Stimulated activated CD8-positive, alpha-beta memory T cell treated with anti-CD3 and anti-CD28 coated beads, Interleukin-2, amount 100 ng/mL, for 48 hours (primary cell): ENCODE results near the gene DEGS1.
A peak's percentile ranks its signal among the peaks of the same experiment; 100 is the strongest.
"Not testable (repeated sequence)": the region's sequence is repeated elsewhere in the genome, so short reads cannot be mapped to it uniquely, and the experiment has no call there.

Experiments
- DNase-seq, 2 donors: peaks; one replicate each; pipeline ENCODE4 v3.0.0-alpha.2; 2020; ENCODE audit warnings: low read depth in 2 of 2

The DEGS1 gene

GRCh38 chr1:224180783-224181452 is 2.1 kb upstream of the DEGS1 start:
- no peak for DNase-seq

DNA sequence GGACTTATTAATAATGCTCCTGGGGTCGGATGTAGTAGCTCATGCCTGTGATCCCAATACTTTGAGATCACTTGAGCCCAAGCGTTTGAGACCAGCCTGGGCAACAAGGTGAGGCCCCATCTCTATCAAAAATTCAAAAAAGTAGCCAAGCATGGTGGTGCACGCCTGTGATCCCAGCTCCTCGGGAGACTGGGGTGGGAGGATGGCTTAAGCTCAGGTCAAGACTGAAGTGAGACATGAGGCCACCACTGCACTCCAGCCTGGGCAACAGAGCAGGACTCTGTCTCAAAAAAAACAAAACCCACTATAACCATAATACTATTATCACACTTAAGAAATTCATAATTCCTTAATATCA is 1.6 kb upstream of the DEGS1 start:
- no peak for DNase-seq

GRCh38 chr1:224182057-224182865 is 779 bp upstream of the DEGS1 start:
- peak in 1 of 2 donors; percentile 39 for DNase-seq

DNA sequence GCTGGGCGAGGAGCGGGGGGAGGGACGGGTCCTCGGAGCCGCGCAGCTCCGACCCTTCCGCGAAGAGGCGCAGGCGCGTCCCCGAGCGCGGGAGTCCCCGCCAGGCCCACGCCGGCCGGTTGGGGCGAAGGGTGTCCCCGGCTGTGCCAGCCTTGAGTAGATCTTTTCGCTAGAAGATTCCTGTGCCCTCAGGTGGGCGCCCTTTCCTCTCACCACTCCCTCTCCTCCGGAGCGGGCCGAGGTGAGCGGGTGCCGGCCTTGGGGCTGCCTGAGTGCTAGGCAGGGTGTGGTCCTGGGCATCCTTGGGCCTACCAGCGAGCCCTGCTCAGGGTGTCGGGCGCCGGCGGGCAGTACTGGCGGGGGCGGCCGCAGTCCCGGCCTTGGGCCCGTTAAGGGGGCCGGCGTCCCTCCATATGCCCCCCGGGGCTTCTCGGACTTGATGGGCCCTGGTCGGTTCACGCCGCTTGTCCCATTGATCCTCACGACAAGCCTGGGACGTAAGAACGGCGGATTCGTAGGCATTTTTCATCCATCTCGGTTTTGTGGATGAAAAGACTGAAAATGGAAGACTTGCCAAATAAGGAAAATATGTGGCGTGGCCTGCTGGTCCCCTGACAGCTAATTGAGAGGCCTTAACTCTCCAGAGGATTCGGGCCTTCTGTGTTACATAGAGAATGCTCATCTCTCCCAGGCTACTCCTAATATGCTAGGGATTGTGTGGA is 712 bp downstream of the DEGS1 start:
- peak; percentile 51 for DNase-seq

DNA sequence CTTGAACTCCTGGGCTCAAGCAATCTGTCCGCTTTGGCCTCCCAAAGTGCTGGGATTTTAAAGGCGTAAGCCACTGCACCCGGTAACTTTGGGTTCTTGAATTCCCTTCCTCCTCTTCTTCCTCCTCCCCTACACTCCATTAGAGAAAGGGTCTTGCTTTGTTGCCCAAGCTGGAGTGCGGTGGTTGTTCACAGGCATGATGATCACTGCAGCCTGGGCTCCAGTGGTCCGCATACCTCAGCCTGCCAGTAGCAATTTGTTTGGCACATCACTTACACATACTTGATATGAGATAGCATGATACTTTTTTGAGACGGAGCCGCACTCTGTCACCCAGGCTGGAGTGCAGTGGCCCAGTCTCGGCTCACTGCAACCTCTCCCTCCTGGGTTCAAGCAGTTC is 2.2 kb downstream of the DEGS1 start:
- DNase-seq = no peak

DNA sequence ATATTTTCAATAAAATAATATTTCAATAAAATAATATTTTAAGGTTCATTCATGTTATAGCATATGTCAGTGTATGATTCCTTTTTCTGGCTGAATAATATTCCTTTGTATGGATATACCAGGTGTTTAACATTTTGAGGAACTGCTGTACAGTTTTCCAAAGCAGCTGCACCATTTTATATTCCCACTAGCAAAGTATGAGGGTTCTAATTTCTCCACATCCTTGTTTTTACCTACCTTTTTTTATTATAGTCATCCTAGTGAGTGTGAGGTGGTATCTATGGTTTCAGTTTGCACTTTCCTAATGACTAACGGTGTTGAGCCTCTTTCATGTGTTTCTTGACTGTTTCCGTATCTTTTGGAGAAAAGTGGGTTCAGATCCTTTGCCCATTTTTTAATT is 5.2 kb downstream of the DEGS1 start:
- DNase-seq = no peak

DNA sequence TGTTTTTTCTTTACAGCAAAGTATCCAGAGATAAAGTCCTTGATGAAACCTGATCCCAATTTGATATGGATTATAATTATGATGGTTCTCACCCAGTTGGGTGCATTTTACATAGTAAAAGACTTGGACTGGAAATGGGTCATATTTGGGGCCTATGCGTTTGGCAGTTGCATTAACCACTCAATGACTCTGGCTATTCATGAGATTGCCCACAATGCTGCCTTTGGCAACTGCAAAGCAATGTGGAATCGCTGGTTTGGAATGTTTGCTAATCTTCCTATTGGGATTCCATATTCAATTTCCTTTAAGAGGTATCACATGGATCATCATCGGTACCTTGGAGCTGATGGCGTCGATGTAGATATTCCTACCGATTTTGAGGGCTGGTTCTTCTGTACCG is 6.5 kb downstream of the DEGS1 start:
- DNase-seq = no peak

DNA sequence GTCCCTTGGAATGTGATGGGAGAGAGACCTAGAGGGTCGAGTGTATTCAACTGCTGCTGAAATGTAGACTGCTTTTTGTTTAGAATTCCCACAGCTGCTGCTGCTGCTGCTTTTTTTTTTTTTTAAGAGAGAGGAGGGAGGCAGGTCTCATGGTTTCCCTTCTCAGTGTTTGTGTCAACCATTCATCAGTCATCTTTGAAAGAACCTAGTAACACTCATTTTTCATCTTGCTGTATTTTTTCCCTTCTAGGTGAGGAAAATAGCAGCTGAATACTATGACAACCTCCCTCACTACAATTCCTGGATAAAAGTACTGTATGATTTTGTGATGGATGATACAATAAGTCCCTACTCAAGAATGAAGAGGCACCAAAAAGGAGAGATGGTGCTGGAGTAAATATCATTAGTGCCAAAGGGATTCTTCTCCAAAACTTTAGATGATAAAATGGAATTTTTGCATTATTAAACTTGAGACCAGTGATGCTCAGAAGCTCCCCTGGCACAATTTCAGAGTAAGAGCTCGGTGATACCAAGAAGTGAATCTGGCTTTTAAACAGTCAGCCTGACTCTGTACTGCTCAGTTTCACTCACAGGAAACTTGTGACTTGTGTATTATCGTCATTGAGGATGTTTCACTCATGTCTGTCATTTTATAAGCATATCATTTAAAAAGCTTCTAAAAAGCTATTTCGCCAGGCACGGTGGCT is 9.2 kb downstream of the DEGS1 start:
- DNase-seq = no peak

DNA sequence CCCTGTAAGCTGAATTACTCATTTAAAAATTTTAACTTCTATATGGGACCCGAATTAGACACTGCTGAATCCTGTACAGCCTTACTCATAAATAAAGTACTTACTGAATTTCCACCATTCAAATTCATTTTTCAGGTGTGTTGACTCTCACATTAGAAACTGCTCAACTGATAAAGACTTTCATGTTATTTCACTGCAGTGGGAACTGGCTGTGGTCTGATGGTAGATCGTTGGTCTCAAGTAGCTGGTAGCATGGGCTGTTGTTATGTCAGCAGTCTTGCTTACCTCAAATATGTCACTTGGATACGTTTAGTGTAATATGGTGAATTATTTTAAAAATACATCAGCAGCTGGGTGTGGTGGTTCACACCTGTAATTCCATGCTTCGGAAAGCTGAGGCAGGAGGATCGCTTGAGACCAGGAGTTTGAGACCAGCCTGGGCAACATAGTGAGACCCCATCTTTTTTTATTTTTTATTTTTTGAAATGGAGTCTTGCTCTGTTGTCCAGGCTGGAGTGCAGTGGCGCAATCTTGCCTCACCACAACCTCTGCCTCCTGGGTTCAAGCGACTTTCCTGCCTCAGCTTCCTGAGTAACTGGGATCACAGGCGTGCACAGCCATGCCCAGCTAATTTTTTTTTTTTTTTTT is 10.4 kb downstream of the DEGS1 start:
- DNase-seq = no peak

- no peak for DNase-seq
These were observed 14.0 kb downstream of the DEGS1 start for GRCh38 chr1:224196813-224197600.

DNA sequence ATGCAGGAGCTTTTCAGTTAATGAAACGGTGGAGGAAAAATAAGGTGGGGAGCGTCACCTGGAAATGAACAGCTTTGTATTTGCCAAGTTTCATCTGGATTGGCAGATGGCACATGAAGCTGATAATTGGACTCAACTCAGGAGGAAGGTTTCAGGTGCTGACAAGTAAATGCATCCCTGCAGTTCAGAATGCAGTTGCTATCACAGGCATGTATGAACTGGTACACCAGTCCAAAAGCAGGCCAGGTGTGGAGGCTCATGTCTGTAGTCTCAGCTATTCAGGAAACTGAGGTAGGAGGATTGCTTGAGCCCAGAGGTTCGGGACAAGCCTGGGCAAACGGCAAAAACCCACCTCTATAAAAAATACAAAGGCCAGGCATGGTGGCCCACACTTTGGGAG is 15.5 kb downstream of the DEGS1 start:
- DNase-seq = no peak

DNA sequence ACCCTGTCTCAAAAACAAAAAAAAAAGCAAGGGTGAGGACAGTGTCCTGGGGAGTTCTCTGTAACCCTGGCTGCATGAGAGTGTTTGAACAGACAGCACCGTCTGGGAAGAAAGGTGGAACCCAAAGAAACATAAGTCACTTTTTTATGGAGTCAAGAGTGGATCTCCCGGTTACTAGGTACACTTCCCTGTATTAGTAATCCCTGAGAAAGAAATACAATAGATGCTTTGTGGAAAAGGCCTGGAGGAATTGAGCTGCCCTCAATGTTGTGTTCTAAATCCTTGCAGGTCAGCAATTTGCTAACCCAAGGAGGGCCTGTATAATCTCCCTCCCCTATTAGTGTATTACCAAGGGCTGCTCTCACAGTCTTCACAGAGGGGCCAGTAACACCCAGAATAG is 16.6 kb downstream of the DEGS1 start:
- DNase-seq = no peak

DNA sequence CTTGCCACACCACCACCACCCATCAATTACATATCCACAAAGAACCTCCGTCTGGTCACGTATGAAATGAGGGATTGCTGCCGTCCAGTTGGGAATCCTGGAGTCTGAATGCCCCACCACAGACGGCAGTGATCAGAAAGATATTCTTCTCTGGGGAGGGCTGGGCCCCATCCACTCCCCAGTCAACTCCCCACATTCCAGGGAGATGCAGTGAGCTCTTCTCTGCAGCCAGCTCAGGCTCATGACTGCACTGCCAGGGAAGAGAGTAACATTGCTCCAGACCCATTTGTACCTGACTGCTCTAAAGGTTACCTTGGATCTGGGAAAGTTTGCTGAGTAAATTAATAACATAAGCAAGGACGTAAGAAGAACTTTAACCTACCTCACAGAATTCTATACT is 18.3 kb downstream of the DEGS1 start:
- DNase-seq = no peak

DNA sequence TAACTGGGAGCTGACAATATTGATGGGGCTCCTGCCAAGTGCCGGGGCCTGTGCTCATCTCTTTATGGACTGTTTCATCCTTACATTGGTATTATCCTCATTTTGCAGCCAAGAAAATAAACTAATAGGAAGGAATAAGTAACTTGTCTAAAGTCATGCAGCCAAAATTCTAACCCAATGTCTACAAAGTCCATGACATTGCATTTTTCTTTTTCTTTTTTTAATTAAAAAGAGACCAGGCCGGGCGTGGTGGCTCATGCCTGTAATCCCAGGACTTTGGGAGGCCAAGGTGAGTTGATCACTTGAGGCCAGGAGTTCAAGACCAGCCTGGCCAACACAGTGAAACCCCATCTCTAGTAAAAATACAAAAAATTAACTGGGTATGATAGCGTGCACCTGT is 18.8 kb downstream of the DEGS1 start:
- no peak for DNase-seq

GRCh38 chr1:224203243-224204016 is 20.4 kb downstream of the DEGS1 start:
- no peak for DNase-seq

GRCh38 chr1:224205438-224205840 is 22.4 kb downstream of the DEGS1 start:
- DNase-seq = peak in 1 of 2 donors; percentile 43

GRCh38 chr1:224205931-224206538 is 23.0 kb downstream of the DEGS1 start:
- not testable (repeated sequence) for DNase-seq

- no peak for DNase-seq
These were observed 28.3 kb downstream of the DEGS1 start for GRCh38 chr1:224211206-224211962.

GRCh38 chr1:224212618-224213061 is 29.6 kb downstream of the DEGS1 start:
- no peak for DNase-seq
